GM13977 (cell line): ENCODE results near the gene TK1.

Experiments used
- DNase-seq: peaks from one replicate; pipeline ENCODE4 v3.0.0; 2012; ENCODE audit warnings: low spot score
- CTCF ChIP-seq: IDR thresholded peaks from 2 replicates; pipeline ENCODE4 v1.5.1; 2012; ENCODE audit warnings: mild to moderate bottlenecking, control low read depth; ENCODE audit not compliant: insufficient read depth; ENCODE audit errors: extremely low read depth, missing control alignments
- in situ Hi-C: fragments of 300-500 bp; cut with MboI; formaldehyde crosslinking; loops from one replicate; pipeline ENCODE4 v1.12.0; 2022; ENCODE audit warnings: low sequenced_read_pairs, low pct_unique_long_range_greater_than_20kb, mixed read lengths, inconsistent platforms; ENCODE audit not compliant: unreplicated experiment

Gene TK1

GRCh38 chr17:78133971-78134898 lies 52.6 kb downstream of the TK1 start:
- in situ Hi-C loops: no loop called here
- TF ChIP-seq CTCF: peak; percentile 77
- peak; percentile 79 for DNase-seq

DNA sequence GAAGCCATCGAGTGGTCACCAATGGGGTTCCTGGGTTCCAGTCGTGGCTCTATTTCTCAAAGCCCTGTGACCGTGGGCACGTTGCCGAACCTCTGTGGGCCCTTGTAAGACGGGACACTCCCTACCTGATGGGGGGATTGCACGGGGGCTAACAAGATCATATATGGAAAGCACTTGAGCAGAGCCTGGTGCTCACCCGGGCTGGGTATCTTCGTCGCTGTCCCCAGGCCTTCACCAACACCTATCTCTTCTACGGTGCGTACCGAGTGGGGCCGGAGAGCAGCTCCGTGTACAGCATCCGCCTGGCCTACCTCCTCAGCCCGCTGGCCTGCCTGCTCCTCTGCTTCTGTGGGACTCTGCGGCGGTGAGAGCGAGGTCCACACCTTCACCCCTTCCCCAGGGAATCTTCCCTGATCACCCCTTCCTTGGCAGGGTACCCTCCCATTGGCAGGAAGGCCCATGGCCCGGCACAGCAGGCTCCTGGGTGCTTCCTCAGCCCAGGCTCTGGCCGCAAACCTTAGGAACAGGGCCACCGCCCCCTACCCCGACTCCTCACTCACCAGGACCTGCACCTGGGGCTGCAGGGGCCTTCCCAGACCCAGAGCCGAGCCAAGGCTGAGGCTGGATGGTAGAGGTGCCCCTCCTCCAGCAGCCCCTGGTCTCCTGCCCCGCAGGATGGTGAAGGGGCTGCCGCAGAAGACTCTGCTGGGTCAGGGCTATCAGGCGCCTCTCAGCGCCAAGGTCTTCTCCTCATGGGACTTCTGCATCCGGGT lies 53.5 kb downstream of the TK1 start:
- no peak for TF ChIP-seq CTCF
- in situ Hi-C loops: no loop called here
- DNase-seq: no peak

DNA sequence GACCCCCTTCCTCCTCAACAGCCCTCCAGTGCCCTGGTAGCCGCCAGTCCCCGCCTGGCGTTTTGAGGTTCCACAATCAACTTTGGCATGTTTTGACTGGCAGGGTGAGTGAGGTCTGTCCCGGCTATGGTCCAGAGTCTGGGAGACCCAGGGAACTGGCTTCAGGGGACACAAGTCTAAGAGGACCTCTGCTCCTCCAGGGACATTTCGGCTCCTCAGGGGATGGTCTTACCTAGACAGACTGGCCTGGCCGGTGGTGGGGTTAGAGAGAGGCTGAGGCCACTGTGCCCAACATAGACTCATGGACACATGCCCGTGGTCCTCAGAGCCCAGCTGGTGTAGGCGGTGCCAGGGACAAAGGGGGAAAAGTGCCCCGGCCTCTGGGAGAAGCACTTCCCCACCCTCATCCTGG lies 54.1 kb downstream of the TK1 start:
- TF ChIP-seq CTCF: no peak
- no peak for DNase-seq
- in situ Hi-C loops: no loop called here

- no peak for TF ChIP-seq CTCF
- in situ Hi-C loops: no loop called here
- peak; percentile 74 for DNase-seq
These were observed 54.7 kb downstream of the TK1 start for GRCh38 chr17:78132084-78132676.

DNA sequence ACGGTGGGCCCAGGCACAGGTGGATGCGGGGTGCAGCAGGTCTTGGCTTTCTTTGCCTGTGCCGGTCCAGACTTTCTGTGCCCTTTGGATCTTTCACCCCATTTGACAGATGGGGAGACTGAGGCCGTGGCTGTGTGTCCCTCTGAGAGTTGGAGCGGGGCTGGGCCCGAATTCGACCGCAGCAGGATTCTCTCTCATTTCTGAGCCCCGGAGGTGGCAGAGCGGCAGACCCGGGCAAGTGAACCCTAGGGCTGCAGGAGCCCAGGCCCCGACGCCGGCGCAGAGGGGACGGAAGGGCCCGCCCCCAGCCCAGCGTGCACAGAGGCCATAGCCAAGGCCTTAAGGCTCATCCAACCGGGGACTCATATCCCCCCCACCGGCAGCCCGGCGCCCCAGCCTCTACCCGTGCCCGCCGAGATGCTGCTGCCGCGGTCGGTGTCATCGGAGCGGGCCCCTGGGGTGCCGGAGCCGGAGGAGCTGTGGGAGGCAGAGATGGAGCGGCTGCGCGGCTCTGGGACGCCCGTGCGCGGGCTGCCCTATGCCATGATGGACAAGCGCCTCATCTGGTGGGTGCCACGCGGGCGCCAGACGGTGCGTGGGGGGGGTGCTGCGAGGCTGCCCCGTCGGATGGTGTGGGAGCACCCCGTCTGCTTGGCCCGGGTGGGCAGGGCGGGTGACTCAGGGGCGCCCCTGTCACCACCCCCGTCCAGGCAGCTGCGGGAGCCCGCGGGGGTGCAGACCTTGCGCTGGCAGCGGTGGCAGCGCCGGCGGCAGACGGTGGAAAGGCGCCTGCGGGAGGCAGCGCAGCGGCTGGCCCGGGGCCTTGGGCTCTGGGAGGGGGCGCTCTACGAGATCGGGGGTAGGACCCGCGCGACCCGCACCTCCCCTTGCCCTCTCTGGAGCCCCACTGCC lies 55.4 kb downstream of the TK1 start:
- in situ Hi-C loops: no loop called here
- DNase-seq: peak; percentile 64
- no peak for TF ChIP-seq CTCF
